Measurements from ENCODE around the gene PTPN21.
"Not testable (repeated sequence)": the region's sequence is repeated elsewhere in the genome, so short reads cannot be mapped to it uniquely, and the experiment has no call there.

The PTPN21 gene

GRCh38 chr14:88551980-88552431 is 2.8 kb downstream of the PTPN21 start:
- DNase-seq = peak in 1 of 4 experiments; percentile 15

DNA sequence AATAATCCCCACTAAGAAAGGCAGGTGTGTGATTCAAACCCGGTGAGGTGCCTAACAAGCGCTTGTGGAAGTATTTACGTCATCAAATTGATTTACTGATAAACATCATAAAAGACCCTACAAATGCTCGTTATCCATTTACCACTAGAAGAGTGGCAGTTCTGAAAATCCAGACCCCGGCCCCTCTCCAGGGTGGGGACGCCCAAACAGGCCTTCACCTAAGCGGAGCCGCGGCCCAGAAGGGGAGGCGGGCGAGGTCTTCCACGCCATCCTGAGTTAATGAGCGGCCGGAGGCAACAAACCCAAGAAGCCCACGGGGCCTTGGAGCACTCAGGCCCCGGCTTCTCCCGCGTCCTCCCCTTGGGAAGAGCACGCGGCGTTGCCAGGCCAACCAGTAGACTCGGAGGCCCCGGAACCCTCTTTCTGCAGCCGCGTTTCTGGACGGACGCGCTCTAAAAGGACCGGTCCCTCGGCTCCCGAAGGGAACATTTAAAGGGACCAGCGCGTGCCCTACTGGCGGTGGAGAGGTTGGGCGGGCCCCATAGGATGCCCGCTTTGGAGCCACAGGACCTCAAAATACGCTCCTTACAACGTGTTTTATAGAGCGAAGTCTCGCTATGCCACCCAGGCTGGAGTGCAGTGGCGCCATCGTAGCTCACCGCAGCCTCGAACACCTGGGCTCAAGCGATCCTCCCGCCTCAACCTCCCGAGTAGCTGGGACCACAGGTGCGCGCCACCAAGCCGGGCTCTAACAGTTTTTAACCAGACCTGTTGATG is 3.5 kb downstream of the PTPN21 start:
- peak; percentile 82 to 89 (median 84) for DNase-seq

- DNase-seq = no peak
Measured at GRCh38 chr14:88550078-88550477, 4.7 kb downstream of the PTPN21 start.

- DNase-seq = no peak
Measured at GRCh38 chr14:88547386-88547780, 7.4 kb downstream of the PTPN21 start.

GRCh38 chr14:88546621-88547385 is 8.0 kb downstream of the PTPN21 start:
- DNase-seq = no peak

DNA sequence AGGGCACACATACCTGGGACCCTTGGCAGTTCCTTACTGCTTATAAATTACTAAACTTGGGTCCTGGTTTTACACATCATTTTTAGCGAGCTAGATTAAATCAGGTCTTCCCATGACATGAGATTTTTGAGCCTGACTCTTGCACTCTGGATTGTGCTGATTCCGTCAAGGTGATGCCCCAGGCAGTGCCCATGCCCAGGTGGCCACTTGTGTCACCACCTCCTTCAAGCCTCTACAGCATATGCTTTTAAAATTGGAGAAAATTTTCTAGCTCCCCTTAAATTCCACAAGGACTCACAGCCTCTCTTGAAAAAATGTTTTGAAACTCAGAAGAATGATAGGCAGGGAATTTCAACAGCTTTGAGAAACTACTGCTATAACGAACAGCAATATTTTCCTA is 9.6 kb downstream of the PTPN21 start:
- no peak for DNase-seq

DNA sequence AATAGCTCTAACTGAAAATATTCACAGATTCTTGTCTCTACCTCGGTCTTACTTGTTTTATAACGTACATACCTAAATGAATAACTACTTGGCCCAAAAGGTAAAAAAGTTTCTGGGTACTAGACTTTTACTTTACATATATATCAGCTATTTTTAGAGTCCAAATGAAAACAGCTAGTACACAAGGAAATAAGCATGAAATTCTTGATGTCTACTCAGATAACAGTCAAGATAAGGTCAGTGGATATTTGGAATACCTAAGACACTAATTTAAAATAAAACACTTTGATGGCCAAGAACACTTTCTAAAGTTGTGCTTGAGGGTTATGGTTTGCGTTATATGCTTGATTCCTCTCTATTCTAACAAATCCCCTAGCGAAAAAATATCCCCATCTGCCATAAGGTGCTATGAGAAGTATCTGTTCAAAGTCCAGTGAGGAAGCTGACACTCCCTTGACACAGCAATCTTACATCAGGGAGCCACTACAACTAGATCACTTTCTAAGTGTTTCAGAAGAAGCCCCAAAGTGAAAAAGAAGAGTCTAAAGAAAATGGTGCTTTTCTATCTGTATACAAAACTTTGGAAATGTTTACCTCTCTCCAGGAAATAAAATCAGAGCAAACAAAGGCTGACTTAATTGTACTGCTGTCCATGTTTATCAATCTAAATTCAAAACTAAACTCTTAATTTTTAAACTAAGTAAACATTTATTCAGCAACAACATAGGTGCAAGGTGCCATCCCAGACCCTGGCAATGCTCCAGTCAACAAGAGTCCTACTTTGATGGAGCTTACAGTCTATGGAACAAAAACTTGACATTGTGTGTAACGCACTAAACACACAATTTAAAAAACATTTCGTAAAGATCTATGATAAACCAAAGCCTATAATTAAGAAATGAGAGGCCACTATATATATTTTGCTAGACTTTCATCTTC is 11.7 kb downstream of the PTPN21 start:
- DNase-seq = no peak

- DNase-seq = no peak
Measured at GRCh38 chr14:88541324-88541723, 13.5 kb downstream of the PTPN21 start.

GRCh38 chr14:88535813-88536212 is 19.0 kb downstream of the PTPN21 start:
- DNase-seq = no peak

GRCh38 chr14:88535149-88535548 is 19.7 kb downstream of the PTPN21 start:
- DNase-seq = peak; percentile 69 to 80 (median 75)

DNA sequence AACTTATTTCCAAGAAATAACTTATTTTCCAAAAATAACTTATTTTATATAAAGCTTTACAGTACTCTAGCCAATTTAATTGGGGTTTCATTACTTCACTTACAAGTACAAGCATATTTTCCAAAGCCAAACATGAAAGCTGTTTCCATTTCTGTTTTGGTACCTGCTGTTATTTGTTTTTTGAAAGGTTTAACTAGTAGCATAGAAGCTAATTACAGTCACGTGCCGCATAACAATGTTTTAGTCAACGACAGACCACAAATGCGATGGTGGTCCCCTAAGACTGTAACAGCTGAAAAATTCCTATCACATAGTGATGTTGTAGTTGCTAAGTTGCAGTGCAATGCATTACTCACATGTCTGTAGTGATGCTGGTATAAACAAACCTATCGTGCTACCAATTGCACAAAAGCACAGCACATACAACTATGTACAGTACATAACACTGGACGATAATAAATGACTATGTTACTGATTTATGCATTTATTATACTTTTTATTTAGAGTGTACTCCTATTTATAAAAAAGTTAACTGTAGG is 21.7 kb downstream of the PTPN21 start:
- DNase-seq = no peak

- DNase-seq = not testable (repeated sequence)
Measured at GRCh38 chr14:88529889-88530288, 24.9 kb downstream of the PTPN21 start.

GRCh38 chr14:88522393-88522792 is 32.4 kb downstream of the PTPN21 start:
- no peak for DNase-seq

- no peak for DNase-seq
Measured at GRCh38 chr14:88521818-88522217, 33.0 kb downstream of the PTPN21 start.

- DNase-seq = no peak
Measured at GRCh38 chr14:88519907-88520306, 34.9 kb downstream of the PTPN21 start.

DNA sequence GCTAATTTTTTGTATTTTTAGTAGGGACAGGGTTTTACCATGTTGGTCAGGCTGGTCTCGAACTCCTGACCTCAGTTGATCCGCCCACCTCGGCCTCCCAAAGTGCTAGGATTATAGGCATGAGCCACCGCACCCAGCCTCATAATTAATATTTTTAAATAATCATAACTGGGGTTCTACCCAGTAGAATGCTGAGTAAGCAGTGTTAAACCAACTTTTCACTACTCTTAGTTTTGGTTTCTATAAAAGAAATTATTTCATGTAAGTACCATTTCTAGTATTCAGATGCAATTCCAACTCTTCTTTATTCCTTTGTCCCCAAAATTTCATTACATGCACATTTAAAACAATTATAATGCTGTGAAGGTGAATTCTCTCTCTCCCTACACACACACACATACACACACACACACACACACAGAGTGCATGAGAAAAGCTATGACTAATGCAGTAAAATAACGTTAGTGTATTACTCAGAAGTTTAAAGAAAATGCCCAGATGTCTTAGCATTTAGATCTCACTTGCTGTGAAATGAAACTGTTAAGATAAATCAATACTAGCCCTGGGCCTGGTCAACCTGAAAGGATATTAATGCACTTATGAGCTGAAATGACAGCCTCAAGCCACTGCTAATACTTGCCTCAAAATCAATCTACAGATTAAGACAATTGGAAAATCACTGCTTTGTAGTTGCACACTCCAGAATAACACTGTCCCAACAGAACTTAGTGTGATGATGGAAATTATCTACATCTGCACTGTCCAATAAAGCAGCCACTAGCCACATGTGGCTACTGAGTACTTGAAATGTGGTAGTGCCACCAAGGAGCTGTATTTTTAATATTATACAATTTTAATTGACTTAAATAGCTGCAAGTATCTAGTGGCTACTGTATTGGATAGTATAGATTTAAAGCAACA is 36.0 kb downstream of the PTPN21 start:
- DNase-seq = no peak

GRCh38 chr14:88516861-88517357 is 37.9 kb downstream of the PTPN21 start:
- DNase-seq = no peak

DNA sequence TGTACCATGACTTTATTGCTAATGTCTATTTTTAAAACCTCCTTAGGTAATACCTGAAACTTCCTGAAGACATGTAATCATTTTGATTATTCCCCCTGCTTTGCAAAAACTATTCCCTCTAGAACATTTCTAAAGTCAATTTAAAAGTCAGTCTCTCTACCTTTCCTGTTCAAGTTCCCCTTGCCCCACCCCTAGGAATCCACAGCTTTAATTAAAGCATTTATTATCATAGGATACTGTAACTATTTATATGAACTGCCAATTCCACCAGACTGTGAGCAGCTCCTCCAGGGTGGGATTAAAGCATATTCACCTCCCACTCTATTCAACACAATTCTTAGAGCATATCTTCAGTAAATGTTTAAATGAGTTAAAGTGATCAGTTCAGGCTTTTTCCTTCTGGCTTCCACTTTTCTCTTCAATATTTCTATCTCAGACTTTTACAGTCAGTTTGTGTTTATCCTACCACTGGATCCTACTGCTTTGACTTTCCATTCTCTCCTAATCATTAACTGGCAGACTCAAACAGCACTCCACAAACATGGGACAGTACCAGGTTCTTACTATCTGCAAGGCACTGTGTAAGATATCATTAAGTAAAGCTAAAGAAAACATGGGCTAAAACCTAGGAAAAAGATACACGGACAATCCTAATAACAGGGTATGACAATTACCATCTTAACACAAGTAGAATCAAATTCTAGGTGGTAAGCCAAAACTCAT is 39.1 kb downstream of the PTPN21 start:
- DNase-seq = no peak

GRCh38 chr14:88507208-88507607 is 47.6 kb downstream of the PTPN21 start:
- no peak for DNase-seq

DNA sequence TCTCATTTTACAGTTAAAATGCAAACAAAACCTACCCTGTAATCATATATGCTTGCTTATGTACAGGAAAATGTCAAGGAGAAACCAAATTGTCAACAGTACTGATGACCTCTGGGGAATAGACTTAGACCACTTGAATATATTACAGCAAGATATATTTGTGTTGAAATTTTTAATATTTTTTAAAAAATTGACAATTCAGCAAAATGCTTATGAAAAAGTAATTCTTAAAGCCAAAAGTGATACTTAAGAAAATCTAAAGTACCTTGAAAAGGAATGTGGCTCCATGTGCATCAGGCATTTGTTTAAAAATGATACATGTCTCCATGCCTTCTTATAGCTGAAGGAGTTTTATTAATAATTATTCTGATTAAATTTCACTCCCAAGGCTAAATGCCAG is 49.2 kb downstream of the PTPN21 start:
- DNase-seq = no peak

Measured in suppressor macrophage (primary cell).